ENCODE results near the gene EXOC3L4. TPM values are rescaled to one million over a fixed set of nuclear protein-coding genes. Genes with fewer than 3 reads are reported as not detected.

Gene EXOC3L4
- total and polyA plus RNA-seq, 2 of the 8 experiments (the other 6 are each of a cell fraction or from before 2014, with no cell fraction given), result 0.45 to 0.57 TPM

DNA sequence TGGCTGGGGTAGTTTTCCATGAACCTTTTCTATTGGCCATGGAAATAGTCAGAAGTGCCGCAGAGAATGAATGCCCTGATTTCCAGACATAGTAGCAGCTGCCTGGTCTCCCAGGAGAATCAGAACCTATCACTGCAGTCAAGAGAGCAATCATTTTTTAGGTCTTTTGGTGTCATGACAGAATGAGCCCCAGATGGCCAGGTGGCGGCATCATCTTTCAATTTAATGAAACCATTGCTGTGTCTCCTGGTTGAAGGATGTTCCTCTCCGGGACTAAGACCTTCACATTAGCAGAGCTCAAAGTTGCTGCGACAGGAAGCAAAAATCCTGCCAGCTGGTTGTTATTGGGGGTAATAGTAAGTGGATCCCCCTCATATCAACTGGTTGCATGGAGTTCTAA is 47.5 kb downstream of the EXOC3L4 start (continued):
- TF ChIP-seq CEBPB (IDR thresholded peaks at IDR 0.05; ENCODE audit: low read depth, low read length), result no peak

Data from H1 (cell line).